H9 (cell line): Measurements from ENCODE around the gene CDHR2. TPM values are rescaled to one million over a fixed set of nuclear protein-coding genes. Genes with fewer than 3 reads are reported as not detected.

Experiments
- DNase-seq: peaks from one replicate; pipeline ENCODE4 v3.0.0-alpha.2; 2017
- H2AFZ ChIP-seq: one replicate; pipeline ENCODE4 v1.6.1; 2013; ENCODE audit warnings: mild to moderate bottlenecking, low read length, control low read depth, moderate library complexity
- H2AK5ac ChIP-seq: 2 replicates; pipeline ENCODE4 v1.6.1; 2013; ENCODE audit warnings: low read length, control low read depth, mixed read lengths; ENCODE audit not compliant: insufficient read length
- H2BK120ac ChIP-seq: one replicate; pipeline ENCODE4 v1.6.1; 2013; ENCODE audit warnings: low read depth, mild to moderate bottlenecking, low read length, control low read depth, inconsistent platforms; ENCODE audit not compliant: poor library complexity, severe bottlenecking
- H2BK12ac ChIP-seq: 2 replicates; pipeline ENCODE4 v1.6.1; 2013; ENCODE audit warnings: low read length, control low read depth, mixed read lengths, low read depth; ENCODE audit not compliant: insufficient read length
- H2BK15ac ChIP-seq: 2 replicates; pipeline ENCODE4 v1.6.1; 2013; ENCODE audit warnings: low read depth, low read length, control low read depth
- H2BK20ac ChIP-seq: one replicate; pipeline ENCODE4 v1.6.1; 2013; ENCODE audit warnings: low read depth, mild to moderate bottlenecking, low read length, control low read depth, inconsistent platforms; ENCODE audit not compliant: poor library complexity, severe bottlenecking
- H2BK5ac ChIP-seq: 2 replicates; pipeline ENCODE4 v1.6.1; 2013; ENCODE audit warnings: low read length, control low read depth, mixed read lengths; ENCODE audit not compliant: insufficient read length
- H3K14ac ChIP-seq: 2 replicates; pipeline ENCODE4 v1.6.1; 2013; ENCODE audit warnings: low read length, control low read depth; ENCODE audit not compliant: insufficient read depth
- H3K18ac ChIP-seq: 2 replicates; pipeline ENCODE4 v1.6.1; 2013; ENCODE audit warnings: low read depth, mild to moderate bottlenecking, mixed read lengths, low read length, control low read depth; ENCODE audit not compliant: insufficient read length
- H3K23ac ChIP-seq: 2 replicates; pipeline ENCODE4 v1.6.1; 2013; ENCODE audit warnings: low read length, control low read depth, mixed read lengths, low read depth; ENCODE audit not compliant: insufficient read length
- H3K23me2 ChIP-seq: 2 replicates; pipeline ENCODE4 v1.6.1; 2013; ENCODE audit warnings: low read depth, mild to moderate bottlenecking, mixed read lengths, low read length, control low read depth; ENCODE audit not compliant: insufficient read length, poor library complexity, severe bottlenecking
- H3K27ac ChIP-seq: 2 replicates; pipeline ENCODE4 v1.5.1; 2013; ENCODE audit warnings: low read length, control low read depth, mixed read lengths, low read depth; ENCODE audit not compliant: insufficient read length
- H3K27me3 ChIP-seq: 2 replicates; pipeline ENCODE4 v1.6.1; 2013; ENCODE audit warnings: low read length, control low read depth, inconsistent platforms; ENCODE audit not compliant: insufficient read depth
- H3K4ac ChIP-seq: 2 replicates; pipeline ENCODE4 v1.6.1; 2013; ENCODE audit warnings: low read depth, mild to moderate bottlenecking, control low read depth, inconsistent platforms, low read length, moderate library complexity
- H3K4me1 ChIP-seq: 2 replicates; pipeline ENCODE4 v1.6.1; 2013; ENCODE audit warnings: low read length, control low read depth, inconsistent platforms; ENCODE audit not compliant: insufficient read depth
- H3K4me2 ChIP-seq: 2 replicates; pipeline ENCODE4 v1.6.1; 2013; ENCODE audit warnings: low read length, control low read depth, mixed read lengths; ENCODE audit not compliant: insufficient read length, insufficient read depth
- H3K56ac ChIP-seq: 2 replicates; pipeline ENCODE4 v1.6.1; 2013; ENCODE audit warnings: low read depth, mild to moderate bottlenecking, mixed read lengths, low read length, control low read depth; ENCODE audit not compliant: insufficient read length
- H3K79me1 ChIP-seq: 2 replicates; pipeline ENCODE4 v1.6.1; 2013; ENCODE audit warnings: low read depth, mild to moderate bottlenecking, moderate library complexity, low read length, control low read depth, inconsistent platforms; ENCODE audit not compliant: insufficient read depth, poor library complexity, severe bottlenecking
- H3K79me2 ChIP-seq: 2 replicates; pipeline ENCODE4 v1.6.1; 2013; ENCODE audit warnings: low read length, control low read depth, inconsistent platforms; ENCODE audit not compliant: insufficient read depth
- H3K9ac ChIP-seq: 2 replicates; pipeline ENCODE4 v1.6.1; 2013; ENCODE audit warnings: low read length, control low read depth, mixed read lengths; ENCODE audit not compliant: insufficient read length; ENCODE audit errors: extremely low read depth
- H3K9me3 ChIP-seq: one replicate; pipeline ENCODE4 v1.6.1; 2013; ENCODE audit warnings: low read depth, low read length, inconsistent platforms; ENCODE audit not compliant: control insufficient read depth
- H3T11ph ChIP-seq: one replicate; pipeline ENCODE4 v1.6.1; 2013; ENCODE audit warnings: mild to moderate bottlenecking, low read length, control low read depth, inconsistent platforms
- H4K20me1 ChIP-seq: one replicate; pipeline ENCODE4 v1.6.1; 2013; ENCODE audit not compliant: control insufficient read depth, insufficient read length, insufficient read depth
- H4K5ac ChIP-seq: 2 replicates; pipeline ENCODE4 v1.6.1; 2013; ENCODE audit warnings: low read depth, mild to moderate bottlenecking, mixed read lengths, low read length, control low read depth; ENCODE audit not compliant: insufficient read length
- H4K8ac ChIP-seq: replicated peaks from 2 replicates; pipeline ENCODE4 v1.6.1; 2013; ENCODE audit warnings: low read length, control low read depth, mixed read lengths, low read depth; ENCODE audit not compliant: insufficient read length
- H4K91ac ChIP-seq: 2 replicates; pipeline ENCODE4 v1.6.1; 2013; ENCODE audit warnings: low read depth, mild to moderate bottlenecking, moderate library complexity, mixed read lengths, low read length, control low read depth; ENCODE audit not compliant: insufficient read length
- H3K27ac Mint-ChIP-seq, 3 experiments: 2 replicates in 2 of 3; 3 replicates in 1 of 3; pipeline ENCODE4 v1.8.0; 2020 to 2021; ENCODE audit warnings: mixed read lengths in 3 of 3, mild to moderate bottlenecking in 1 of 3, moderate library complexity in 1 of 3
- H3K27me3 Mint-ChIP-seq: 2 replicates; pipeline ENCODE4 v1.8.0; 2021; ENCODE audit warnings: low read depth, mild to moderate bottlenecking, moderate library complexity, mixed read lengths
- H3K36me3 Mint-ChIP-seq, 3 experiments: 2 replicates in 2 of 3; 3 replicates in 1 of 3; pipeline ENCODE4 v1.8.0; 2020 to 2021; ENCODE audit warnings: low read depth in 3 of 3, mixed read lengths in 3 of 3; ENCODE audit not compliant: insufficient read depth in 1 of 3
- H3K4me1 Mint-ChIP-seq, 2 experiments: 2 replicates each; pipeline ENCODE4 v1.8.0; 2020; ENCODE audit warnings: mixed read lengths in 2 of 2
- H3K4me3 Mint-ChIP-seq, 2 experiments: 2 replicates in 1 of 2; 3 replicates in 1 of 2; pipeline ENCODE4 v1.8.0; 2020 to 2021; ENCODE audit warnings: mild to moderate bottlenecking in 2 of 2, mixed read lengths in 2 of 2, moderate library complexity in 1 of 2
- H3K9me3 Mint-ChIP-seq, 2 experiments: 2 replicates in 1 of 2; 3 replicates in 1 of 2; pipeline ENCODE4 v1.8.0; 2020; ENCODE audit warnings: mild to moderate bottlenecking in 2 of 2, mixed read lengths in 2 of 2, moderate library complexity in 1 of 2
- CTCF ChIP-seq: fragments of 200-600 bp; sonication (generic); conservative IDR thresholded peaks from 3 replicates; pipeline ENCODE4 v1.8.0; 2021; ENCODE audit warnings: antibody characterized with exemption, mild to moderate bottlenecking
- WGBS: extraction: QIAGEN DNeasy Blood & Tissue Kit; methylation state at CpG from one replicate; pipeline ENCODE4 v1.1.7; 2013; ENCODE audit warnings: missing lambda C conversion rate, low lambda C conversion rate, mixed read lengths; ENCODE audit not compliant: insufficient read length; ENCODE audit errors: extremely low coverage; 5-methylcytosine and 5-hydroxymethylcytosine counted together
- total RNA-seq: library from RNA; stranded (reverse); gene quantifications from 2 replicates; pipeline ENCODE4 v1.2.1, GENCODE V29; 2021

CDHR2 gene
- total RNA-seq, 1 experiment from 2014 or later: 0.90 TPM

- Mint-ChIP-seq H3K4me1 (peaks cover 11 to 14% of the 10 kb centered on the region in 2 experiments), H3K27me3 (peaks cover 3% of the 10 kb centered on the region), H3K27ac (no peak overlapping the region), H3K4me3 (no peak overlapping the region), H3K36me3 (peaks cover 6 to 31% (median 26%) of the 10 kb centered on the region in 3 experiments; a peak in 6 of 7 replicates), H3K9me3 (no peaks in the 10 kb centered on the region)
- no peak overlapping the region for H4K91ac ChIP-seq
- no peak overlapping the region for H2BK15ac ChIP-seq
- H3K79me2 ChIP-seq: no peaks in the 10 kb centered on the region
- no peak overlapping the region for H3K4me2 ChIP-seq
- no peak overlapping the region for H3T11ph ChIP-seq
- no peak overlapping the region for H3K4ac ChIP-seq
- H3K79me1 ChIP-seq: no peaks in the 10 kb centered on the region
- no peak overlapping the region for H2BK20ac ChIP-seq
- no peak overlapping the region for H3K56ac ChIP-seq
- H3K27me3 ChIP-seq: no peaks in the 10 kb centered on the region
- H3K27ac ChIP-seq: no peak overlapping the region
- H4K8ac ChIP-seq: no peak overlapping the region
- no CpG with 5 or more reads among the region's 6 CpGs for WGBS
- H3K9me3 ChIP-seq: no peaks in the 10 kb centered on the region
- H2AFZ ChIP-seq: no peak overlapping the region
- no peaks in the 10 kb centered on the region for H3K23me2 ChIP-seq
- H4K20me1 ChIP-seq: no peaks in the 10 kb centered on the region
- no peak overlapping the region for H2BK12ac ChIP-seq
- H2BK120ac ChIP-seq: no peak overlapping the region
- H4K5ac ChIP-seq: no peak overlapping the region
- no peaks in the 10 kb centered on the region for H3K4me1 ChIP-seq
- H3K18ac ChIP-seq: no peak overlapping the region
- no peak overlapping the region for H2AK5ac ChIP-seq
- H3K23ac ChIP-seq: no peak overlapping the region
- DNase-seq: no peak
- no peak overlapping the region for H3K14ac ChIP-seq
- no peak overlapping the region for H3K9ac ChIP-seq
- no peak for TF ChIP-seq CTCF
- no peak overlapping the region for H2BK5ac ChIP-seq
Observed at GRCh38 chr5:176524138-176524537, 25.0 kb upstream of the CDHR2 start.
